GM12874 (cell line): Measurements from ENCODE around the gene SIRT7.

Experiments
- CTCF ChIP-seq: IDR thresholded peaks from 2 replicates; pipeline ENCODE4 v1.5.1; 2011; ENCODE audit warnings: low read depth, mild to moderate bottlenecking, control low read depth, low read length, moderate library complexity; ENCODE audit not compliant: insufficient read depth

Gene SIRT7

GRCh38 chr17:81928544-81929252 lies 10.7 kb upstream of the SIRT7 start:
- TF ChIP-seq CTCF = no peak

GRCh38 chr17:81927653-81928543 lies 9.9 kb upstream of the SIRT7 start, which contains the start of gene MAFG:
MAFG (minus strand) TSS chr17:81927735; CDS start chr17:81923185, 4,550 bp downstream.
- TF ChIP-seq CTCF = peak; percentile 69

- TF ChIP-seq CTCF = no peak
Observed at GRCh38 chr17:81927152-81927652, 9.2 kb upstream of the SIRT7 start.

GRCh38 chr17:81926451-81927151 lies 8.6 kb upstream of the SIRT7 start:
- no peak for TF ChIP-seq CTCF

- TF ChIP-seq CTCF = no peak
Observed at GRCh38 chr17:81925860-81926450, 8.0 kb upstream of the SIRT7 start.

GRCh38 chr17:81924557-81925532 lies 6.9 kb upstream of the SIRT7 start:
- TF ChIP-seq CTCF = no peak
